SU-DHL-6 (cell line): ENCODE measurements around the gene HS6ST3.

Experiments used
- H2AFZ ChIP-seq: fragments of 200-600 bp; sonication (generic); 2 replicates; pipeline ENCODE4 v1.6.1; 2014; ENCODE audit warnings: low read depth, mild to moderate bottlenecking, moderate library complexity, mixed read lengths, antibody characterized with exemption, low read length; ENCODE audit not compliant: severe bottlenecking
- H3F3A ChIP-seq: fragments of 200-600 bp; shearing (Covaris generic); 2 replicates; pipeline ENCODE4 v1.6.0; 2016; ENCODE audit warnings: antibody characterized with exemption, mild to moderate bottlenecking; ENCODE audit not compliant: insufficient read depth
- H3K27ac ChIP-seq: fragments of 200-600 bp; sonication (generic); 2 replicates; pipeline ENCODE4 v1.5.1; 2016; ENCODE audit warnings: low read depth, mild to moderate bottlenecking, low read length, moderate library complexity, mixed read lengths
- H3K27me3 ChIP-seq: fragments of 200-600 bp; sonication (generic), shearing (Covaris generic); 2 replicates; pipeline ENCODE4 v1.6.0; 2014; ENCODE audit warnings: mild to moderate bottlenecking, low read length
- H3K36me3 ChIP-seq: fragments of 200-600 bp; sonication (generic); 2 replicates; pipeline ENCODE4 v1.6.1; 2014; ENCODE audit warnings: mild to moderate bottlenecking, low read length, mixed read lengths
- H3K4me2 ChIP-seq: fragments of 300-600, 200-600 bp; shearing (Covaris generic), sonication (generic); 2 replicates; pipeline ENCODE4 v1.6.0; 2014; ENCODE audit warnings: low read length, low read depth, mild to moderate bottlenecking; ENCODE audit not compliant: poor library complexity, severe bottlenecking
- H3K4me3 ChIP-seq: fragments of 200-600 bp; sonication (generic); 2 replicates; pipeline ENCODE4 v1.5.1; 2014; ENCODE audit warnings: antibody characterized with exemption, low read length, mild to moderate bottlenecking, mixed read lengths; ENCODE audit not compliant: insufficient read depth, poor library complexity, severe bottlenecking
- H3K79me2 ChIP-seq: fragments of 200-600 bp; sonication (generic); 2 replicates; pipeline ENCODE4 v1.6.1; 2014; ENCODE audit warnings: mild to moderate bottlenecking, low read length, moderate library complexity; ENCODE audit not compliant: insufficient read depth
- H3K9ac ChIP-seq: fragments of 200-600 bp; sonication (generic); 2 replicates; pipeline ENCODE4 v1.7.0; 2014; ENCODE audit warnings: mild to moderate bottlenecking, low read length
- H3K9me2 ChIP-seq: fragments of 200-600 bp; sonication (generic); replicated peaks from 2 replicates; pipeline ENCODE4 v1.6.1; 2014; ENCODE audit warnings: low read length; ENCODE audit not compliant: insufficient read depth
- H3K9me3 ChIP-seq: fragments of 200-600 bp; sonication (generic); 2 replicates; pipeline ENCODE4 v1.6.1; 2014; ENCODE audit warnings: low read length, mixed read lengths; ENCODE audit not compliant: insufficient read depth
- H4K20me1 ChIP-seq: fragments of 200-600 bp; sonication (generic); 2 replicates; pipeline ENCODE4 v1.6.1; 2014; ENCODE audit warnings: low read depth, mild to moderate bottlenecking, antibody characterized with exemption, low read length, moderate library complexity, mixed read lengths
- CTCF ChIP-seq: fragments of 200-600 bp; sonication (generic); IDR thresholded peaks from one replicate; pipeline ENCODE4 v1.5.1; 2017; ENCODE audit warnings: antibody characterized with exemption, mild to moderate bottlenecking, low read length, moderate library complexity; ENCODE audit not compliant: insufficient read depth, poor library complexity, severe bottlenecking
- EZH2phosphoT487 ChIP-seq: fragments of 200-600 bp; sonication (generic), shearing (Covaris generic); conservative IDR thresholded peaks from 2 replicates; pipeline ENCODE4 v1.6.1; 2018; ENCODE audit warnings: mild to moderate bottlenecking, antibody characterized with exemption, low read length, moderate library complexity, mixed read lengths

The HS6ST3 gene

DNA sequence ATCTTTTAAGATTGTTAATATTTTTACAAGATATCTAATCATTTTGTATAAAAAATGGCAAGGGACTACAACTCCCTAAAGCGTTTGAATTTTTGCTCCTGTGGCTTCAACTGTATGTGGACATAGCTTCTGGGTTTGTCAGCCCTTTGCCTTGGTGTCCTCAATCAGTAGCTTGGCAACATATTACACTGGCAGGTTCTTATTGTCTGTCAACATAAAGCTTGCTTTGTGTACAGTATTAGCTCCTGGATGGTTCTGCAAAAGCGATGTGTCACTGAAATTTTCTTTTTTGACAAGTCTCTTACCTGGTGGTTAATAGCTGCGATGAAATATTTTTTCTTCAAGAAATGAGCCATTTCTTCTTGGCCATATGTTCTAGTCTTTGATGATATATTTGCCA, 190.0 kb downstream of the HS6ST3 start:
- H3K4me2 ChIP-seq: no peak overlapping the region
- no peaks in the 10 kb centered on the region for H4K20me1 ChIP-seq
- H3K27me3 ChIP-seq: no peaks in the 10 kb centered on the region
- H2AFZ ChIP-seq: no peak overlapping the region
- no peak overlapping the region for H3K4me3 ChIP-seq
- TF ChIP-seq EZH2phosphoT487 (no peak), CTCF (no peak)
- H3K79me2 ChIP-seq: no peaks in the 10 kb centered on the region
- no peaks in the 10 kb centered on the region for H3F3A ChIP-seq
- no peaks in the 10 kb centered on the region for H3K9me3 ChIP-seq
- H3K27ac ChIP-seq: no peak overlapping the region
- H3K9ac ChIP-seq: no peak overlapping the region
- H3K9me2 ChIP-seq: no peaks in the 10 kb centered on the region
- H3K36me3 ChIP-seq: no peaks in the 10 kb centered on the region

GRCh38 chr13:96284971-96285370, 195.1 kb downstream of the HS6ST3 start:
- no peak for TF ChIP-seq EZH2phosphoT487
- no peaks in the 10 kb centered on the region for H3K36me3 ChIP-seq
- no peaks in the 10 kb centered on the region for H3K9me3 ChIP-seq
- no peaks in the 10 kb centered on the region for H3K27me3 ChIP-seq
- no peak overlapping the region for H3K27ac ChIP-seq
- H3K4me3 ChIP-seq: no peak overlapping the region
- H3K4me2 ChIP-seq: no peak overlapping the region
- H3K9ac ChIP-seq: no peak overlapping the region
- H4K20me1 ChIP-seq: no peaks in the 10 kb centered on the region
- H3K79me2 ChIP-seq: no peaks in the 10 kb centered on the region
- H3K9me2 ChIP-seq: no peaks in the 10 kb centered on the region
- no peak overlapping the region for H2AFZ ChIP-seq
- H3F3A ChIP-seq: no peaks in the 10 kb centered on the region

- no peak for TF ChIP-seq CTCF
- no peak for TF ChIP-seq EZH2phosphoT487
- Histone ChIP-seq H3K9ac (no peak overlapping the region), H2AFZ (no peak overlapping the region), H3K9me2 (no peaks in the 10 kb centered on the region), H3K27me3 (no peaks in the 10 kb centered on the region), H3K4me3 (no peak overlapping the region), H3F3A (no peaks in the 10 kb centered on the region), H3K79me2 (no peaks in the 10 kb centered on the region), H3K36me3 (no peaks in the 10 kb centered on the region), H3K9me3 (no peaks in the 10 kb centered on the region), H3K27ac (no peak overlapping the region), H4K20me1 (no peaks in the 10 kb centered on the region), H3K4me2 (no peak overlapping the region)
These were observed 195.8 kb downstream of the HS6ST3 start for GRCh38 chr13:96285729-96286128.

GRCh38 chr13:96294930-96295881, 205.3 kb downstream of the HS6ST3 start:
- no peak overlapping the region for H2AFZ ChIP-seq
- no peaks in the 10 kb centered on the region for H3K9me2 ChIP-seq
- H3K4me3 ChIP-seq: no peak overlapping the region
- H3K4me2 ChIP-seq: no peak overlapping the region
- H3K79me2 ChIP-seq: no peaks in the 10 kb centered on the region
- TF ChIP-seq CTCF (no peak), EZH2phosphoT487 (no peak)
- no peaks in the 10 kb centered on the region for H4K20me1 ChIP-seq
- H3K27me3 ChIP-seq: no peaks in the 10 kb centered on the region
- H3K36me3 ChIP-seq: no peaks in the 10 kb centered on the region
- no peaks in the 10 kb centered on the region for H3K9me3 ChIP-seq
- no peak overlapping the region for H3K27ac ChIP-seq
- no peaks in the 10 kb centered on the region for H3F3A ChIP-seq
- no peak overlapping the region for H3K9ac ChIP-seq
